GM21529 (cell line): ENCODE data around the gene AMIGO3.
"Not testable (repeated sequence)": the region's sequence is repeated elsewhere in the genome, so short reads cannot be mapped to it uniquely, and the experiment has no call there.

Experiments
- ATAC-seq: cut with Tn5 transposase; IDR thresholded peaks from one replicate; pipeline ENCODE4 v1.9.1; 2021; ENCODE audit not compliant: unreplicated experiment

Gene AMIGO3

GRCh38 chr3:49712631-49713317, 6.7 kb downstream of the AMIGO3 start:
- ATAC-seq = no peak

- ATAC-seq = no peak
Measured at GRCh38 chr3:49712166-49712565, 7.3 kb downstream of the AMIGO3 start.

- ATAC-seq = no peak
Measured at GRCh38 chr3:49711489-49711888, 8.0 kb downstream of the AMIGO3 start.

GRCh38 chr3:49709852-49710251, 9.6 kb downstream of the AMIGO3 start:
- ATAC-seq = no peak

- no peak for ATAC-seq
Measured at GRCh38 chr3:49707113-49707480, 12.4 kb downstream of the AMIGO3 start.

GRCh38 chr3:49706456-49707112, 12.9 kb downstream of the AMIGO3 start:
- ATAC-seq = no peak

- no peak for ATAC-seq
Measured at GRCh38 chr3:49705390-49705960, 14.0 kb downstream of the AMIGO3 start.

GRCh38 chr3:49704629-49705028, 14.9 kb downstream of the AMIGO3 start:
- no peak for ATAC-seq

- no peak for ATAC-seq
Measured at GRCh38 chr3:49703956-49704355, 15.5 kb downstream of the AMIGO3 start.

GRCh38 chr3:49703443-49703927, 16.0 kb downstream of the AMIGO3 start:
- no peak for ATAC-seq

- ATAC-seq = no peak
Measured at GRCh38 chr3:49702672-49703071, 16.8 kb downstream of the AMIGO3 start.

GRCh38 chr3:49701388-49702077, 18.0 kb downstream of the AMIGO3 start:
- no peak for ATAC-seq

GRCh38 chr3:49700453-49701128, 18.9 kb downstream of the AMIGO3 start:
- no peak for ATAC-seq

- no peak for ATAC-seq
Measured at GRCh38 chr3:49700014-49700413, 19.5 kb downstream of the AMIGO3 start.

GRCh38 chr3:49699281-49699979, 20.1 kb downstream of the AMIGO3 start:
- ATAC-seq = no peak

GRCh38 chr3:49695350-49696015, 24.0 kb downstream of the AMIGO3 start:
- not testable (repeated sequence) for ATAC-seq

- not testable (repeated sequence) for ATAC-seq
Measured at GRCh38 chr3:49694409-49695070, 24.9 kb downstream of the AMIGO3 start.

- ATAC-seq = not testable (repeated sequence)
Measured at GRCh38 chr3:49691481-49691880, 28.0 kb downstream of the AMIGO3 start.

GRCh38 chr3:49690856-49691255, 28.6 kb downstream of the AMIGO3 start:
- not testable (repeated sequence) for ATAC-seq
